HepG2 (cell line): ENCODE measurements around the gene APOC1. TPM values are rescaled to one million over a fixed set of nuclear protein-coding genes. Genes with fewer than 3 reads are reported as not detected.

Source experiments
- JARID2 ChIP-seq: sonication (generic); formaldehyde crosslinking; IDR thresholded peaks from 2 replicates; pipeline ENCODE4 v1.8.1; 2023; ENCODE audit warnings: missing genetic modification reagents, inconsistent platforms; ENCODE audit not compliant: insufficient replicate concordance
- SALL2 ChIP-seq: sonication (generic); formaldehyde crosslinking; IDR thresholded peaks from 2 replicates; pipeline ENCODE4 v1.8.1; 2023; ENCODE audit warnings: mild to moderate bottlenecking, missing genetic modification reagents, inconsistent platforms
- SOX5 ChIP-seq: IDR thresholded peaks from 2 replicates; pipeline ENCODE4 v1.6.1; 2016; ENCODE audit warnings: borderline replicate concordance
- ZBTB7B ChIP-seq: sonication (generic); formaldehyde crosslinking; IDR thresholded peaks from 2 replicates; pipeline ENCODE4 v1.4.0; 2020; ENCODE audit warnings: missing genetic modification reagents
- ZFP90 ChIP-seq: sonication (generic); formaldehyde crosslinking; IDR thresholded peaks from 2 replicates; pipeline ENCODE4 v1.8.0; 2022; ENCODE audit warnings: missing genetic modification reagents, mild to moderate bottlenecking, inconsistent platforms, borderline replicate concordance
- ZNF101 ChIP-seq: sonication (generic); formaldehyde crosslinking; IDR thresholded peaks from 2 replicates; pipeline ENCODE4 v1.4.0; 2020; ENCODE audit warnings: mild to moderate bottlenecking, low read depth, missing genetic modification reagents, borderline replicate concordance
- ZNF260 ChIP-seq: sonication (generic); formaldehyde crosslinking; IDR thresholded peaks from 2 replicates; pipeline ENCODE4 v1.4.0; 2020; ENCODE audit warnings: missing genetic modification reagents, low read depth, mild to moderate bottlenecking, borderline replicate concordance
- ZNF615 ChIP-seq: sonication (generic); formaldehyde crosslinking; IDR thresholded peaks from 2 replicates; pipeline ENCODE4 v1.5.0; 2020; ENCODE audit warnings: mild to moderate bottlenecking, missing genetic modification reagents, borderline replicate concordance
- ZNF7 ChIP-seq: IDR thresholded peaks from 2 replicates; pipeline ENCODE4 v1.6.1; 2016; ENCODE audit warnings: missing biosample characterization, missing genetic modification reagents
- ZNF720 ChIP-seq: sonication (generic); formaldehyde crosslinking; IDR thresholded peaks from 2 replicates; pipeline ENCODE4 v1.4.0; 2020; ENCODE audit warnings: missing genetic modification reagents
- polyA plus RNA-seq, 8 experiments: library from polyadenylated mRNA; depleted of rRNA in 3 of 8; stranded (reverse) in 7 of 8; unstranded in 1 of 8; fragments of >200 nt; fragmentation: Illumina TruSeq in 4 of 8; extraction: Trizol in 4 of 8; gene quantifications; 2 replicates each; pipeline versions ENCODE4 v1.2.1 to v1.2.3, GENCODE V29; 2011 to 2016; ENCODE audit warnings: low read depth in 4 of 8, missing spikeins in 1 of 8, mixed read lengths in 1 of 8; ENCODE audit not compliant: insufficient read depth in 1 of 8
- total RNA-seq, 5 experiments: library from RNA; depleted of rRNA; stranded (reverse); fragments of >200 nt; fragmentation: Illumina TruSeq; extraction: Trizol; gene quantifications; 2 replicates each; pipeline ENCODE4 v1.2.3, GENCODE V29; 2016; ENCODE audit warnings: low read depth in 1 of 5
- TF ChIP-seq, protein P1 (sequence below): sonication (generic); formaldehyde crosslinking; IDR thresholded peaks from one replicate; pipeline ENCODE4 v1.5.1; 2020; ENCODE audit warnings: mild to moderate bottlenecking, missing genetic modification reagents; ENCODE audit errors: not compliant biosample characterization
- TF ChIP-seq, protein P2 (sequence below): sonication (generic); formaldehyde crosslinking; IDR thresholded peaks from 2 replicates; pipeline ENCODE4 v1.4.0; 2020; ENCODE audit warnings: missing genetic modification reagents
- TF ChIP-seq, protein P3 (sequence below): sonication (generic); formaldehyde crosslinking; IDR thresholded peaks from 2 replicates; pipeline ENCODE4 v1.8.0; 2022; ENCODE audit warnings: mild to moderate bottlenecking, missing genetic modification reagents
- TF ChIP-seq, protein P4 (sequence below): sonication (generic); formaldehyde crosslinking; IDR thresholded peaks from 2 replicates; pipeline ENCODE4 v1.5.0; 2020; ENCODE audit warnings: mild to moderate bottlenecking, missing genetic modification reagents

The APOC1 gene
- total and polyA plus RNA-seq, 2 of the 13 experiments (the other 11 are each of a cell fraction or from before 2014, with no cell fraction given): 600 to 1,235 TPM

DNA sequence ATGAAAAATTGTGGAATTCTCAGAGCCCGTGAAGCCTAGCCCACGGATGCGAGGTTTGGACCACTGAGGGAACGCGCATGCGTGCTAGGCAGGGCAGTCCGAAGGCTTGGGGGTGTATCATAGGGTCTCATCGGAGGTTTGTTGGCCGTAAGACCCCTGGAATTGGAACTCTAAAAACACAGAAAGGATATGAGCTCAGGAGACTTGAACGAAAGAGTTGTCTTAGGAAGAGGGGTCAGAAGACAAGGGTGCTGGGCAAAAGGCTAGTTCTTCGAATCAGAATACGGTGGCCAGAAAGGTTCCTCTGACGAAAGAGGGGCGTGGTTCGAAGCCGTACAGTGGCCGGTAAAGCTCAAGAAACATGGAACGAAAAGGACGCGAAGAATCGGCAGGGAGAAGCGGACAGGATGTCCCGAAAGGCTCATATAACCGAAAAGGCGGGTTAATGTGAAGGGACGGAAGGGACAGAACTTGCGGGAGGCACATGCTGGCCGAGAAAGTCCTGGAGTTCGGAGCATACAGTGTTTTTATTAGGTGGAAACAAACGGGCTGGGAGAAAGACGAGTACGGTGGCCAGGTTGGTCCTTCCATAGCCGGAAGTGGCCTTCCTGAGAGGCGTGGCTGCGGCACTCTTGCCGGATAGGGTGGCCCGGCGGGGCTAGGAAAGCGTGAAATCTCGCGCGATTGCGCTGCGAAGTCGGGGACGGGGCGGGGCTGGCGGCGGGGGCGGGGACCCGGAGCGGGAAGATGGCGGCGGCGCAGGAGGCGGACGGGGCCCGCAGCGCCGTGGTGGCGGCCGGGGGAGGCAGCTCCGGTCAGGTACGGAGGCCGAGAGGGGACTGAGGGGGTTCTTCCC is 40.5 kb downstream of the APOC1 start, which contains the start of gene CLPTM1 (continued):
- TF ChIP-seq, protein P1, sequence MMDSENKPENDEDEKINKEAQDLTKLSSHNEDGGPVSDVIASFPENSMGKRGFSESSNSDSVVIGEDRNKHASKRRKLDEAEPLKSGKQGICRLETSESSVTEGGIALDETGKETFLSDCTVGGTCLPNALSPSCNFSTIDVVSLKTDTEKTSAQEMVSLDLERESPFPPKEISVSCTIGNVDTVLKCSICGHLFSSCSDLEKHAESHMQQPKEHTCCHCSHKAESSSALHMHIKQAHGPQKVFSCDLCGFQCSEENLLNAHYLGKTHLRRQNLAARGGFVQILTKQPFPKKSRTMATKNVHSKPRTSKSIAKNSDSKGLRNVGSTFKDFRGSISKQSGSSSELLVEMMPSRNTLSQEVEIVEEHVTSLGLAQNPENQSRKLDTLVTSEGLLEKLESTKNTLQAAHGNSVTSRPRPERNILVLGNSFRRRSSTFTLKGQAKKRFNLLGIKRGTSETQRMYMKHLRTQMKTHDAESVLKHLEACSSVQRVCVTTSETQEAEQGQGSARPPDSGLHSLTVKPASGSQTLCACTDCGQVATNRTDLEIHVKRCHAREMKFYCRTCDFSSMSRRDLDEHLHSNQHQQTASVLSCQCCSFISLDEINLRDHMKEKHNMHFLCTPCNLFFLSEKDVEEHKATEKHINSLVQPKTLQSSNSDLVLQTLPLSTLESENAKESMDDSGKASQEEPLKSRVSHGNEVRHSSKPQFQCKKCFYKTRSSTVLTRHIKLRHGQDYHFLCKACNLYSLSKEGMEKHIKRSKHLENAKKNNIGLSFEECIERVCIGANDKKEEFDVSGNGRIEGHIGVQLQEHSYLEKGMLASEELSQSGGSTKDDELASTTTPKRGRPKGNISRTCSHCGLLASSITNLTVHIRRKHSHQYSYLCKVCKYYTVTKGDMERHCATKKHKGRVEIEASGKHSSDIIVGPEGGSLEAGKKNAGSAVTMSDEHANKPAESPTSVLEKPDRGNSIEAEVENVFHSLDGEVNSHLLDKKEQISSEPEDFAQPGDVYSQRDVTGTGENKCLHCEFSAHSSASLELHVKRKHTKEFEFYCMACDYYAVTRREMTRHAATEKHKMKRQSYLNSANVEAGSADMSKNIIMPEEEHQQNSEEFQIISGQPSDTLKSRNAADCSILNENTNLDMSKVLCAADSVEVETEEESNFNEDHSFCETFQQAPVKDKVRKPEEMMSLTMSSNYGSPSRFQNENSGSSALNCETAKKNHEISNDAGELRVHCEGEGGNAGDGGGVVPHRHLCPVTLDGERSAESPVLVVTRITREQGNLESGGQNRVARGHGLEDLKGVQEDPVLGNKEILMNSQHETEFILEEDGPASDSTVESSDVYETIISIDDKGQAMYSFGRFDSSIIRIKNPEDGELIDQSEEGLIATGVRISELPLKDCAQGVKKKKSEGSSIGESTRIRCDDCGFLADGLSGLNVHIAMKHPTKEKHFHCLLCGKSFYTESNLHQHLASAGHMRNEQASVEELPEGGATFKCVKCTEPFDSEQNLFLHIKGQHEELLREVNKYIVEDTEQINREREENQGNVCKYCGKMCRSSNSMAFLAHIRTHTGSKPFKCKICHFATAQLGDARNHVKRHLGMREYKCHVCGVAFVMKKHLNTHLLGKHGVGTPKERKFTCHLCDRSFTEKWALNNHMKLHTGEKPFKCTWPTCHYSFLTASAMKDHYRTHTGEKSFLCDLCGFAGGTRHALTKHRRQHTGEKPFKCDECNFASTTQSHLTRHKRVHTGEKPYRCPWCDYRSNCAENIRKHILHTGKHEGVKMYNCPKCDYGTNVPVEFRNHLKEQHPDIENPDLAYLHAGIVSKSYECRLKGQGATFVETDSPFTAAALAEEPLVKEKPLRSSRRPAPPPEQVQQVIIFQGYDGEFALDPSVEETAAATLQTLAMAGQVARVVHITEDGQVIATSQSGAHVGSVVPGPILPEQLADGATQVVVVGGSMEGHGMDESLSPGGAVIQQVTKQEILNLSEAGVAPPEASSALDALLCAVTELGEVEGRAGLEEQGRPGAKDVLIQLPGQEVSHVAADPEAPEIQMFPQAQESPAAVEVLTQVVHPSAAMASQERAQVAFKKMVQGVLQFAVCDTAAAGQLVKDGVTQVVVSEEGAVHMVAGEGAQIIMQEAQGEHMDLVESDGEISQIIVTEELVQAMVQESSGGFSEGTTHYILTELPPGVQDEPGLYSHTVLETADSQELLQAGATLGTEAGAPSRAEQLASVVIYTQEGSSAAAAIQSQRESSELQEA (CRISPR knock-in tag): no peak
- TF ChIP-seq ZBTB7B (CRISPR knock-in tag) (0 out of 2 replicates have a peak, but pooled peaks have one; percentile 20), SOX5 (peak; percentile 32; the same call in 1 of the 2 replicates), ZNF7 (CRISPR knock-in tag) (no peak), ZNF260 (no peak), ZNF720 (CRISPR knock-in tag) (no peak), ZNF101 (CRISPR knock-in tag) (no peak; the same call in 1 of the 2 replicates), ZNF615 (CRISPR knock-in tag) (0 out of 2 replicates have a peak, but pooled peaks have one; percentile 20), JARID2 (CRISPR knock-in tag) (no peak), ZFP90 (CRISPR knock-in tag) (no peak), SALL2 (CRISPR knock-in tag) (peak; percentile 73)
- TF ChIP-seq, protein P2, sequence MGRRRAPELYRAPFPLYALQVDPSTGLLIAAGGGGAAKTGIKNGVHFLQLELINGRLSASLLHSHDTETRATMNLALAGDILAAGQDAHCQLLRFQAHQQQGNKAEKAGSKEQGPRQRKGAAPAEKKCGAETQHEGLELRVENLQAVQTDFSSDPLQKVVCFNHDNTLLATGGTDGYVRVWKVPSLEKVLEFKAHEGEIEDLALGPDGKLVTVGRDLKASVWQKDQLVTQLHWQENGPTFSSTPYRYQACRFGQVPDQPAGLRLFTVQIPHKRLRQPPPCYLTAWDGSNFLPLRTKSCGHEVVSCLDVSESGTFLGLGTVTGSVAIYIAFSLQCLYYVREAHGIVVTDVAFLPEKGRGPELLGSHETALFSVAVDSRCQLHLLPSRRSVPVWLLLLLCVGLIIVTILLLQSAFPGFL (CRISPR knock-in tag): no peak
- TF ChIP-seq, protein P3, sequence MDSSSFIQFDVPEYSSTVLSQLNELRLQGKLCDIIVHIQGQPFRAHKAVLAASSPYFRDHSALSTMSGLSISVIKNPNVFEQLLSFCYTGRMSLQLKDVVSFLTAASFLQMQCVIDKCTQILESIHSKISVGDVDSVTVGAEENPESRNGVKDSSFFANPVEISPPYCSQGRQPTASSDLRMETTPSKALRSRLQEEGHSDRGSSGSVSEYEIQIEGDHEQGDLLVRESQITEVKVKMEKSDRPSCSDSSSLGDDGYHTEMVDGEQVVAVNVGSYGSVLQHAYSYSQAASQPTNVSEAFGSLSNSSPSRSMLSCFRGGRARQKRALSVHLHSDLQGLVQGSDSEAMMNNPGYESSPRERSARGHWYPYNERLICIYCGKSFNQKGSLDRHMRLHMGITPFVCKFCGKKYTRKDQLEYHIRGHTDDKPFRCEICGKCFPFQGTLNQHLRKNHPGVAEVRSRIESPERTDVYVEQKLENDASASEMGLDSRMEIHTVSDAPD: 0 out of 2 replicates have a peak, but pooled peaks have one; percentile 50
- TF ChIP-seq, protein P4, sequence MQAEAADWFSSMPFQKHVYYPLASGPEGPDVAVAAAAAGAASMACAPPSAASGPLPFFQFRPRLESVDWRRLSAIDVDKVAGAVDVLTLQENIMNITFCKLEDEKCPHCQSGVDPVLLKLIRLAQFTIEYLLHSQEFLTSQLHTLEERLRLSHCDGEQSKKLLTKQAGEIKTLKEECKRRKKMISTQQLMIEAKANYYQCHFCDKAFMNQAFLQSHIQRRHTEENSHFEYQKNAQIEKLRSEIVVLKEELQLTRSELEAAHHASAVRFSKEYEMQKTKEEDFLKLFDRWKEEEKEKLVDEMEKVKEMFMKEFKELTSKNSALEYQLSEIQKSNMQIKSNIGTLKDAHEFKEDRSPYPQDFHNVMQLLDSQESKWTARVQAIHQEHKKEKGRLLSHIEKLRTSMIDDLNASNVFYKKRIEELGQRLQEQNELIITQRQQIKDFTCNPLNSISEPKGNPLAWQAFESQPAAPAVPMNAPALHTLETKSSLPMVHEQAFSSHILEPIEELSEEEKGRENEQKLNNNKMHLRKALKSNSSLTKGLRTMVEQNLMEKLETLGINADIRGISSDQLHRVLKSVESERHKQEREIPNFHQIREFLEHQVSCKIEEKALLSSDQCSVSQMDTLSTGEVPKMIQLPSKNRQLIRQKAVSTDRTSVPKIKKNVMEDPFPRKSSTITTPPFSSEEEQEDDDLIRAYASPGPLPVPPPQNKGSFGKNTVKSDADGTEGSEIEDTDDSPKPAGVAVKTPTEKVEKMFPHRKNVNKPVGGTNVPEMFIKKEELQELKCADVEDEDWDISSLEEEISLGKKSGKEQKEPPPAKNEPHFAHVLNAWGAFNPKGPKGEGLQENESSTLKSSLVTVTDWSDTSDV: no peak
